ENCODE data around the gene TMEM208.

The TMEM208 gene

GRCh38 chr16:67186550-67186950, 40.4 kb upstream of the TMEM208 start:
- Mint-ChIP-seq H3K27ac (ENCODE audit: low read depth) (no peak overlapping the region), H3K9me3 (no peaks in the 10 kb centered on the region), H3K4me3 (no peak overlapping the region), H3K4me1 (peaks cover 17% of the 10 kb centered on the region), H3K27me3 (no peaks in the 10 kb centered on the region), H3K36me3 (ENCODE audit: insufficient read depth) (peaks cover 3% of the 10 kb centered on the region)
- ATAC-seq (replicated peaks; ENCODE audit: extremely low read depth, poor library complexity, severe bottlenecking): no peak
- no peak for DNase-seq (ENCODE audit: low spot score in 2 of 2)

DNA sequence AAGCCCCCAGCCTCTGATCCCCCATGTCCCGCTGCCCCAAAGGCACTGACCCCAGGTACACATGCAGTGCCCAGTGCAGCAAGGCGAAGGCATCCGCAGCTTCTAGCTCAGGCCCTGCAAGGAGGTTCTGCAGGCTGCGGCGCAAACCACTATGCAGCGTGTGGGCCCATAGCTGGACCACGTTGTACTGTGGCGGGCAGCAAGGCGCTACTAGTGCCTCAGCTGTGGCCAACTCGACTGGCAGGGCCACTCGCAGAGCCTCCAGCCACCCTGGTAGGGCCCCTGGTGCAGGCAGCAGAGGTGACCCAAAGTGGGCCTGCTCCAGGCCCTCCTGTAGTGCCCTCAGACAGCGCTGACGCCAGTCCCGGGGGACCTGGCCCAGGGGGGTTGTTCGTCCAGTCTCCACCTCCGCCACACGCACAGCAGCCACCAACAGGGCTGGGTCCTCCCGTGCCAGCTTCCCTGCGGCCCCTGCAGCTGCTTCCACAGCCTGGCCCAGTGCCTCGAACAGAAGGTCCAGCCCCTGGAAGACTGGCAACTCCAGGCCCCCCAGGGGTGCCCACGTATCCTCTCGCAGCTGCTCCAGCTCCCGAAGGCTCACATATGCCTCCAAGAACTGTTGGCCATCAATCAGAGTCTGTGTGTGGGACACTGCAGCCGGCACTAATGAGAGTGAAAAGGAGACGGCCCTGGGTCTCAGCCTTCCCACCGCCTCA, 39.6 kb upstream of the TMEM208 start:
- no peaks in the 10 kb centered on the region for H3K9me3 Mint-ChIP-seq

DNA sequence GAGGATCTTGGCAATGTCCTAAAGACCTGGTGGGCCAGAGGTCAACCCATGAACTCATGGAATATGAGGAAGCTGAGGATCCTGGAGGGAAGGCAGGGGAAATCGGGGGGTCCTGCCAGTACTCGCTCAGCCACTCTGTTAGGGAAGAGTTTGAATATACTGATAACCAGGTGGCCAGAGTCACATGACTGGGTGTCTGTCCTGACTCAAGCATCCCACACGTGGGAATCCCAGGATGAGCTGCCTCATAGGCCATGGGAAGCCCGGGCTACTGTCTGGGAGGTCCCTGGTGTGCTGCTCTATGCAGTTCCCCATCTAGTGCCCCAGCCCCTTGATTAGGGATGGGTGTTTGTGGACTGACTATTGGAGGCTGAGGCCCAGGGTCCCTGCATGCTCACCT, 38.6 kb upstream of the TMEM208 start:
- Mint-ChIP-seq H3K27ac (ENCODE audit: low read depth) (no peak overlapping the region), H3K36me3 (ENCODE audit: insufficient read depth) (peaks cover 6% of the 10 kb centered on the region), H3K4me1 (peaks cover 32% of the 10 kb centered on the region), H3K4me3 (no peak overlapping the region), H3K27me3 (no peaks in the 10 kb centered on the region), H3K9me3 (no peaks in the 10 kb centered on the region)
- no peak for DNase-seq (ENCODE audit: low spot score in 2 of 2)
- no peak for ATAC-seq (replicated peaks; ENCODE audit: extremely low read depth, poor library complexity, severe bottlenecking)

More for the DNA sequence above, 39.6 kb upstream of the TMEM208 start:
- no peak for ATAC-seq (replicated peaks; ENCODE audit: extremely low read depth, poor library complexity, severe bottlenecking)
- no peak for DNase-seq (ENCODE audit: low spot score in 2 of 2)
- Mint-ChIP-seq H3K27ac (ENCODE audit: low read depth) (no peak overlapping the region), H3K36me3 (ENCODE audit: insufficient read depth) (peaks cover 6% of the 10 kb centered on the region), H3K27me3 (no peaks in the 10 kb centered on the region), H3K4me3 (no peak overlapping the region), H3K4me1 (peaks cover 22% of the 10 kb centered on the region)

DNA sequence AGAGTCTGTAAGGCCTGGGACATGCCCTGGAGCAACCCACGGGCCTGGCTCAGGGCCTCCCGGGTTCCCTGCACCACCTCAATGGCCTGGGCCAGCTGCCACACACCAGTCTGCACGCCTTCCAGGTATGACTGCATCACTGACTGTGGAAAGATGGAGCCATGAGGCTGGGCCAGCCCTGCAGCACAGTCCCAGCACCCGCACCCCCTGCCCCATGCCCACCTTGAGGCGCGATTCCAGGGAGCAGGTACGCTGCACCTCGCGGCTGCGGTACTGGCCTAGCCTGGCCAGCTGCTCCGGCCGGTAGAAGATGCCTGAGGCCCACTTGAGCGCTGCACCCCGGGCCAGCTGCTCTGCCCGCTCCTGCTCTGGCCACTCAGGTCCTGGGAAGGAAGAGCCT, 38.1 kb upstream of the TMEM208 start:
- Mint-ChIP-seq H3K36me3 (ENCODE audit: insufficient read depth) (peaks cover 6% of the 10 kb centered on the region), H3K27ac (ENCODE audit: low read depth) (no peak overlapping the region), H3K27me3 (no peaks in the 10 kb centered on the region), H3K4me1 (peaks cover 37% of the 10 kb centered on the region), H3K9me3 (no peaks in the 10 kb centered on the region), H3K4me3 (no peak overlapping the region)
- no peak for ATAC-seq (replicated peaks; ENCODE audit: extremely low read depth, poor library complexity, severe bottlenecking)
- no peak for DNase-seq (ENCODE audit: low spot score in 2 of 2)

DNA sequence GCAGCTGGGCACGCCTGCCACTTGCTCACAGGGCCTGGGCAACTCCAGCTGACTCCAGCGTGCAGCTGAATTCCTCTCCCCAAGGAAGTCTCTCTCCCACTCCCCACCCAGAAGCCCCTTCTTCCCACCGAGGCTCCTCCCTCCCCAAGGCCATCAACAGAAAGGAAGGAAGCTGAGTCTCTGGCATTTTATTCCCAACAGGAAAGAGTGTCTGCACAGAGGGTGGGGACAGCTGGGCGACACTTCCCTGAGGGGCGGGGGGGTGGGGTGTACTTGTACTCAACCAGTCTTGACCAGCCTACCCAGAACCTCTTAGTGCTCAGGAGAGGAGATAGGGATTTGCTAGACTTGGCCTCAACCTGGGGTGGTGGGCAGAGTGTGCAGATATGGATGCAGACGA, 36.9 kb upstream of the TMEM208 start, which contains the start of gene EXOC3L1:
TSS of gene EXOC3L1 (minus strand) at position 96 of the 400 bp plus-strand sequence. CDS start 460 bp downstream, outside the sequence.
- Mint-ChIP-seq H3K27me3 (no peaks in the 10 kb centered on the region), H3K27ac (ENCODE audit: low read depth) (no peak within 1 kb of the TSS), H3K36me3 (ENCODE audit: insufficient read depth) (peaks cover 6% of the 10 kb centered on the region), H3K9me3 (no peaks in the 10 kb centered on the region), H3K4me1 (peaks cover 38% of the 10 kb centered on the region), H3K4me3 (peak within 1 kb of the TSS; percentile 89)
- DNase-seq (ENCODE audit: low spot score in 2 of 2): no peak
- no peak for ATAC-seq (replicated peaks; ENCODE audit: extremely low read depth, poor library complexity, severe bottlenecking)

- peaks cover 5% of the 10 kb centered on the region for H3K36me3 Mint-ChIP-seq (ENCODE audit: insufficient read depth)
- peak overlapping the region; percentile 64 for H3K27ac Mint-ChIP-seq (ENCODE audit: low read depth)
- peaks cover 35% of the 10 kb centered on the region for H3K4me1 Mint-ChIP-seq
- DNase-seq (ENCODE audit: low spot score in 2 of 2): no peak
- H3K4me3 Mint-ChIP-seq: peak overlapping the region; percentile 89
- H3K9me3 Mint-ChIP-seq: no peaks in the 10 kb centered on the region
- H3K27me3 Mint-ChIP-seq: no peaks in the 10 kb centered on the region
- ATAC-seq (replicated peaks; ENCODE audit: extremely low read depth, poor library complexity, severe bottlenecking): no peak
Measured at GRCh38 chr16:67190448-67191399, 36.2 kb upstream of the TMEM208 start.

GRCh38 chr16:67191411-67191994, 35.4 kb upstream of the TMEM208 start:
- H3K4me1 Mint-ChIP-seq: peaks cover 43% of the 10 kb centered on the region
- ATAC-seq (replicated peaks; ENCODE audit: extremely low read depth, poor library complexity, severe bottlenecking) (no peak), DNase-seq (ENCODE audit: low spot score in 2 of 2) (no peak)
- H3K9me3 Mint-ChIP-seq: no peaks in the 10 kb centered on the region
- H3K27ac Mint-ChIP-seq (ENCODE audit: low read depth): peak overlapping the region; percentile 64
- H3K4me3 Mint-ChIP-seq: peak overlapping the region; percentile 89
- H3K27me3 Mint-ChIP-seq: no peaks in the 10 kb centered on the region
- H3K36me3 Mint-ChIP-seq (ENCODE audit: insufficient read depth): peaks cover 7% of the 10 kb centered on the region

DNA sequence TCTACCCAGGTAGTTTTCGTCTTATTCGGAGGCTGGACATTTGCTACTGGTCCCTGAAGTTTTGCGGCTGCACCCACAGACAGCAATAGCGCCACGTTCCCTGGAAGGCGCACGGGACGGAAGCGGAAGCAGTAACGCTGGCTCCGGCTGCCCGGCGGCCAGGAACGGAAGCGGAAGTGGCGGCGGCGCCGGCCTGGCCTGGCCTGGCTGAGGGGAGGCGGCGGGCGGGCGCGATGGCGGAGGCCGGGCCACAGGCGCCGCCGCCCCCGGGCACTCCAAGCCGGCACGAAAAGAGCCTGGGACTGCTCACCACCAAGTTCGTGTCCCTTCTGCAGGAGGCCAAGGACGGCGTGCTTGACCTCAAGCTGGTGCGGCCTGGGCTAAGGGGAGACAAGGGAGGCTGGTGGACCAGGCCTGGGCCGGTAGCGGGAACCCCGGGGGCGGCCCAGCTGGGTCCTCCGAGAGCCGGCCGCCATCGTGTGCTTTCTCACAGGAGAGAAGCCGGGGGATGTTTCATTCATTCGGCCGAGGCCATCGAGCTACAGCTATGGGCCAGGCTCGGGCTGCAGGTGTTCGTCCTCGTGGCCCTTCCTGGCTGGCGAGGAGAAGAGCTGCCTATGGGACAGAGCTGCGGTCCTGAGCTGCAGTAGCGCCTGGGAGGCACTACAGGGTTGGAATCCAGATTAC, 34.8 kb upstream of the TMEM208 start, which contains the start of gene E2F4:
TSS of gene E2F4 (plus strand) at position 161 of the 687 bp plus-strand sequence. CDS start at position 234, 73 bp downstream.
- Mint-ChIP-seq H3K36me3 (ENCODE audit: insufficient read depth) (peaks cover 7% of the 10 kb centered on the region), H3K4me1 (peaks cover 49% of the 10 kb centered on the region), H3K27ac (ENCODE audit: low read depth) (peak within 1 kb of the TSS; percentile 64), H3K9me3 (no peaks in the 10 kb centered on the region), H3K4me3 (peak within 1 kb of the TSS; percentile 89), H3K27me3 (no peaks in the 10 kb centered on the region)
- peak; percentile 96 for ATAC-seq (replicated peaks; ENCODE audit: extremely low read depth, poor library complexity, severe bottlenecking)
- peak; percentile 71 to 75 for DNase-seq (ENCODE audit: low spot score in 2 of 2)

DNA sequence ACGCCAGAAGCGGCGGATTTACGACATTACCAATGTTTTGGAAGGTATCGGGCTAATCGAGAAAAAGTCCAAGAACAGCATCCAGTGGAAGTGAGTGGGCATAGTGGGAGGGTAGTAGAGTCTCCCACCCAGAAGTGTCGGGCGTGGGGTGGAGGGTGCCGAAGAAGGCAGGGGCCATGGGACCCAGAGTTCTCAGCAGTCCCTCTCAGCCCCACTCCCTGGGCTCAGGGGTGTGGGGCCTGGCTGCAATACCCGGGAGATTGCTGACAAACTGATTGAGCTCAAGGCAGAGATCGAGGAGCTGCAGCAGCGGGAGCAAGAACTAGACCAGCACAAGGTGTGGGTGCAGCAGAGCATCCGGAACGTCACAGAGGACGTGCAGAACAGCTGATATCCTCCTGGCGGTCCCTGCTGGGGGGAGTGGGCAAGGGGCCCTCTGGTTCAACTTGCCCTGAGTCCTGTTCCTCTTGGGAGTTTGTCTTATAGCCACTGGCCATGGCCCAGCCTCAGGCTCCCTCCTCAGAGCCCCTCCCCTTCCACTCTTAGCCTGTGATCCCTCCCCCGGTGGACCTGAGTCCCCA, 34.1 kb upstream of the TMEM208 start:
- H3K27me3 Mint-ChIP-seq: no peaks in the 10 kb centered on the region
- H3K4me3 Mint-ChIP-seq: peak overlapping the region; percentile 89
- peak overlapping the region; percentile 64 for H3K27ac Mint-ChIP-seq (ENCODE audit: low read depth)
- H3K9me3 Mint-ChIP-seq: no peaks in the 10 kb centered on the region
- peaks cover 49% of the 10 kb centered on the region for H3K4me1 Mint-ChIP-seq
- H3K36me3 Mint-ChIP-seq (ENCODE audit: insufficient read depth): peaks cover 7% of the 10 kb centered on the region
- no peak for DNase-seq (ENCODE audit: low spot score in 2 of 2)
- ATAC-seq (replicated peaks; ENCODE audit: extremely low read depth, poor library complexity, severe bottlenecking): peak; percentile 44

DNA sequence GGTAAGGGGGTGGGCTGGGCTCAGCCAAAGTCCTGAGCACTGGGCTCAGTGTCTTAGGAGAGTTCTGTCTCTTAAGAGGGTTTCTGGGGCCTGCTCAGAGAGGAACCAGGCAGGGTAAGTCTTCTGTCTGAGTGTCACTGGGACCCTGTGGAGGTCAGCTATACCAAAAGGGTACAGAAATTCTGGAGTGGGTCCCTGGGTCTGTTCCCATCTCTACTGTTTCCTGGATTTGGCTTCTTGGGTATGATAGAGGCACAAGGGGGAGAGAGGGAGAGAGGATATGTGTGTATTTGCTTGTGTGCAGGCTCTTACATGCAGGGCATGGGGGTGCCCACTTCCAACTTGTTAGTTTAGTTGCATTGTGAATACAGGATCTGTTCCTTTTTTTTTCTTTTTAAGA, 33.4 kb upstream of the TMEM208 start:
- Mint-ChIP-seq H3K4me1 (peaks cover 54% of the 10 kb centered on the region), H3K27me3 (no peaks in the 10 kb centered on the region), H3K4me3 (peak overlapping the region; percentile 89), H3K9me3 (no peaks in the 10 kb centered on the region), H3K36me3 (ENCODE audit: insufficient read depth) (peaks cover 12% of the 10 kb centered on the region), H3K27ac (ENCODE audit: low read depth) (peak overlapping the region; percentile 64)
- no peak for DNase-seq (ENCODE audit: low spot score in 2 of 2)
- no peak for ATAC-seq (replicated peaks; ENCODE audit: extremely low read depth, poor library complexity, severe bottlenecking)

GRCh38 chr16:67194260-67194659, 32.7 kb upstream of the TMEM208 start:
- Mint-ChIP-seq H3K9me3 (no peaks in the 10 kb centered on the region), H3K27ac (ENCODE audit: low read depth) (peak overlapping the region; percentile 64), H3K4me1 (peaks cover 55% of the 10 kb centered on the region), H3K36me3 (ENCODE audit: insufficient read depth) (peaks cover 12% of the 10 kb centered on the region), H3K27me3 (no peaks in the 10 kb centered on the region), H3K4me3 (peak overlapping the region; percentile 89)
- ATAC-seq (replicated peaks; ENCODE audit: extremely low read depth, poor library complexity, severe bottlenecking): no peak
- DNase-seq (ENCODE audit: low spot score in 2 of 2): no peak

DNA sequence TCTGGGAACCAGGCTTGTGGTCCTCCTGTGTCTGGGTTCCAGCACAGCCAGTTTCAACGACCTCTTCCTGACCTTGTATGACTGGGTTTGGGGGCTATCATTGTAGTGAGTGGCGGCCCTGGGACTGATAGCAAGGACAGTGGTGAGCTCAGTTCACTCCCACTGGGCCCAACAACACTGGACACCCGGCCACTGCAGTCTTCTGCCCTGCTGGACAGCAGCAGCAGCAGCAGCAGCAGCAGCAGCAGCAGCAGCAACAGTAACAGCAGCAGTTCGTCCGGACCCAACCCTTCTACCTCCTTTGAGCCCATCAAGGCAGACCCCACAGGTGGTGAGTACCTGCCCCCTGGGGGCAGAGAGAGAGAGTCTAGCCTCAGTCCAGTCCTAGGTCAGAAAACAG, 31.3 kb upstream of the TMEM208 start:
- H3K27ac Mint-ChIP-seq (ENCODE audit: low read depth): no peak overlapping the region
- H3K4me1 Mint-ChIP-seq: peaks cover 62% of the 10 kb centered on the region
- no peak overlapping the region for H3K4me3 Mint-ChIP-seq
- H3K9me3 Mint-ChIP-seq: no peaks in the 10 kb centered on the region
- H3K36me3 Mint-ChIP-seq (ENCODE audit: insufficient read depth): peaks cover 15% of the 10 kb centered on the region
- ATAC-seq (replicated peaks; ENCODE audit: extremely low read depth, poor library complexity, severe bottlenecking) (no peak), DNase-seq (ENCODE audit: low spot score in 2 of 2) (no peak)
- H3K27me3 Mint-ChIP-seq: no peaks in the 10 kb centered on the region

Measured in central memory CD8-positive, alpha-beta T cell (primary cell).